ENCODE results near the gene SERPING1. TPM values are rescaled to one million over a fixed set of nuclear protein-coding genes. Genes with fewer than 3 reads are reported as not detected.
A peak's percentile ranks its signal among the peaks of the same experiment; 100 is the strongest.

SERPING1 gene
- total RNA-seq, 1 donor from 2014 or later: 347 TPM

GRCh38 chr11:57652662-57653061, 55.2 kb downstream of the SERPING1 start:
- peak overlapping the region; percentile 52 for H3K4me3 Mint-ChIP-seq (ENCODE audit: unreplicated experiment)
- no peak for TF ChIP-seq CTCF (IDR thresholded peaks at IDR 0.05; ENCODE audit: unreplicated experiment)
- H3K36me3 Mint-ChIP-seq (ENCODE audit: low read depth, unreplicated experiment): no peaks in the 10 kb centered on the region
- H3K27me3 Mint-ChIP-seq (ENCODE audit: unreplicated experiment): peaks cover 26% of the 10 kb centered on the region
- peak overlapping the region; percentile 78 for H3K27ac Mint-ChIP-seq (ENCODE audit: unreplicated experiment)
- no peak for DNase-seq (ENCODE audit: low spot score)
- no peaks in the 10 kb centered on the region for H3K9me3 Mint-ChIP-seq (ENCODE audit: unreplicated experiment)
- H3K4me1 Mint-ChIP-seq (ENCODE audit: unreplicated experiment): peaks cover 48% of the 10 kb centered on the region

GRCh38 chr11:57653163-57653562, 55.7 kb downstream of the SERPING1 start:
- no peak for DNase-seq (ENCODE audit: low spot score)
- peaks cover 21% of the 10 kb centered on the region for H3K27me3 Mint-ChIP-seq (ENCODE audit: unreplicated experiment)
- H3K27ac Mint-ChIP-seq (ENCODE audit: unreplicated experiment): peak overlapping the region; percentile 78
- no peak for TF ChIP-seq CTCF (IDR thresholded peaks at IDR 0.05; ENCODE audit: unreplicated experiment)
- H3K9me3 Mint-ChIP-seq (ENCODE audit: unreplicated experiment): no peaks in the 10 kb centered on the region
- H3K4me1 Mint-ChIP-seq (ENCODE audit: unreplicated experiment): peaks cover 47% of the 10 kb centered on the region
- no peaks in the 10 kb centered on the region for H3K36me3 Mint-ChIP-seq (ENCODE audit: low read depth, unreplicated experiment)
- H3K4me3 Mint-ChIP-seq (ENCODE audit: unreplicated experiment): peak overlapping the region; percentile 52

- H3K4me3 Mint-ChIP-seq (ENCODE audit: unreplicated experiment): peak overlapping the region; percentile 34
- peaks cover 4% of the 10 kb centered on the region for H3K27me3 Mint-ChIP-seq (ENCODE audit: unreplicated experiment)
- TF ChIP-seq CTCF (IDR thresholded peaks at IDR 0.05; ENCODE audit: unreplicated experiment): no peak
- no peak for DNase-seq (ENCODE audit: low spot score)
- H3K4me1 Mint-ChIP-seq (ENCODE audit: unreplicated experiment): peaks cover 30% of the 10 kb centered on the region
- H3K36me3 Mint-ChIP-seq (ENCODE audit: low read depth, unreplicated experiment): peaks cover 14% of the 10 kb centered on the region
- peak overlapping the region; percentile 93 for H3K27ac Mint-ChIP-seq (ENCODE audit: unreplicated experiment)
- H3K9me3 Mint-ChIP-seq (ENCODE audit: unreplicated experiment): no peaks in the 10 kb centered on the region
These were observed 59.4 kb downstream of the SERPING1 start for GRCh38 chr11:57656885-57657193.

GRCh38 chr11:57657194-57658022, 59.9 kb downstream of the SERPING1 start, which contains the start of gene CLP1:
TSS of gene CLP1 (plus strand) at chr11:57657762. CDS start at chr11:57659477, 1,715 bp downstream.
- Mint-ChIP-seq H3K27me3 (ENCODE audit: unreplicated experiment) (peaks cover 4% of the 10 kb centered on the region), H3K9me3 (ENCODE audit: unreplicated experiment) (no peaks in the 10 kb centered on the region), H3K36me3 (ENCODE audit: low read depth, unreplicated experiment) (peaks cover 18% of the 10 kb centered on the region), H3K4me3 (ENCODE audit: unreplicated experiment) (peak within 1 kb of the TSS; percentile 100), H3K4me1 (ENCODE audit: unreplicated experiment) (peaks cover 30% of the 10 kb centered on the region), H3K27ac (ENCODE audit: unreplicated experiment) (peak within 1 kb of the TSS; percentile 99)
- peak; percentile 99 for DNase-seq (ENCODE audit: low spot score)
- TF ChIP-seq CTCF (IDR thresholded peaks at IDR 0.05; ENCODE audit: unreplicated experiment): no peak

- H3K36me3 Mint-ChIP-seq (ENCODE audit: low read depth, unreplicated experiment): peaks cover 22% of the 10 kb centered on the region
- H3K27ac Mint-ChIP-seq (ENCODE audit: unreplicated experiment): peak overlapping the region; percentile 99
- H3K9me3 Mint-ChIP-seq (ENCODE audit: unreplicated experiment): no peaks in the 10 kb centered on the region
- peaks cover 4% of the 10 kb centered on the region for H3K27me3 Mint-ChIP-seq (ENCODE audit: unreplicated experiment)
- H3K4me3 Mint-ChIP-seq (ENCODE audit: unreplicated experiment): peak overlapping the region; percentile 100
- no peak for DNase-seq (ENCODE audit: low spot score)
- H3K4me1 Mint-ChIP-seq (ENCODE audit: unreplicated experiment): peaks cover 26% of the 10 kb centered on the region
- TF ChIP-seq CTCF (IDR thresholded peaks at IDR 0.05; ENCODE audit: unreplicated experiment): no peak
These were observed 60.5 kb downstream of the SERPING1 start for GRCh38 chr11:57658023-57658361.

Data from endothelial cell (in vitro differentiated cells).